ENCODE measurements around the gene STON2. TPM values are rescaled to one million over a fixed set of nuclear protein-coding genes. Genes with fewer than 3 reads are reported as not detected.

Gene STON2
- total RNA-seq, 1 donor from 2014 or later = 47.4 TPM

GRCh38 chr14:81330619-81331122 lies 69.5 kb downstream of the STON2 start:
- TF ChIP-seq CTCF (IDR thresholded peaks at IDR 0.05; ENCODE audit: insufficient read depth, low read length, severe bottlenecking) = no peak
- DNase-seq (ENCODE audit: low read depth) = peak; percentile 100
- no peak overlapping the region for H3K4me3 ChIP-seq (ENCODE audit: low read depth, low read length)
- no peaks in the 10 kb centered on the region for H3K36me3 ChIP-seq (ENCODE audit: control insufficient read depth, insufficient read depth, low read length)
- FAIRE-seq = peak; percentile 52
- no peaks in the 10 kb centered on the region for H3K27me3 ChIP-seq (ENCODE audit: control insufficient read depth, insufficient read depth, low read length)

GRCh38 chr14:81329640-81330381 lies 70.3 kb downstream of the STON2 start:
- FAIRE-seq = peak; percentile 99
- peak; percentile 100 for DNase-seq (ENCODE audit: low read depth)
- Histone ChIP-seq H3K4me3 (ENCODE audit: low read depth, low read length) (no peak overlapping the region), H3K27me3 (ENCODE audit: control insufficient read depth, insufficient read depth, low read length) (no peaks in the 10 kb centered on the region), H3K36me3 (ENCODE audit: control insufficient read depth, insufficient read depth, low read length) (no peaks in the 10 kb centered on the region)
- no peak for TF ChIP-seq CTCF (IDR thresholded peaks at IDR 0.05; ENCODE audit: insufficient read depth, low read length, severe bottlenecking)

- H3K4me3 ChIP-seq (ENCODE audit: low read depth, low read length) = no peak overlapping the region
- FAIRE-seq = no peak
- H3K27me3 ChIP-seq (ENCODE audit: control insufficient read depth, insufficient read depth, low read length) = no peaks in the 10 kb centered on the region
- H3K36me3 ChIP-seq (ENCODE audit: control insufficient read depth, insufficient read depth, low read length) = no peaks in the 10 kb centered on the region
- TF ChIP-seq CTCF (IDR thresholded peaks at IDR 0.05; ENCODE audit: insufficient read depth, low read length, severe bottlenecking) = no peak
- DNase-seq (ENCODE audit: low read depth) = peak; percentile 91
These were observed 73.7 kb downstream of the STON2 start for GRCh38 chr14:81326451-81326850.

- Histone ChIP-seq H3K36me3 (ENCODE audit: control insufficient read depth, insufficient read depth, low read length) (peaks cover 4% of the 10 kb centered on the region), H3K4me3 (ENCODE audit: low read depth, low read length) (peak overlapping the region; percentile 84), H3K27me3 (ENCODE audit: control insufficient read depth, insufficient read depth, low read length) (no peaks in the 10 kb centered on the region)
- FAIRE-seq = peak; percentile 96
- TF ChIP-seq CTCF (IDR thresholded peaks at IDR 0.05; ENCODE audit: insufficient read depth, low read length, severe bottlenecking) = no peak
- DNase-seq (ENCODE audit: low read depth) = peak; percentile 93
These were observed 76.1 kb downstream of the STON2 start for GRCh38 chr14:81324011-81324410.

- FAIRE-seq (no peak), DNase-seq (ENCODE audit: low read depth) (no peak)
- H3K4me3 ChIP-seq (ENCODE audit: low read depth, low read length) = peak overlapping the region; percentile 84
- peaks cover 9% of the 10 kb centered on the region for H3K36me3 ChIP-seq (ENCODE audit: control insufficient read depth, insufficient read depth, low read length)
- no peak for TF ChIP-seq CTCF (IDR thresholded peaks at IDR 0.05; ENCODE audit: insufficient read depth, low read length, severe bottlenecking)
- H3K27me3 ChIP-seq (ENCODE audit: control insufficient read depth, insufficient read depth, low read length) = no peaks in the 10 kb centered on the region
These were observed 77.0 kb downstream of the STON2 start for GRCh38 chr14:81323093-81323492.

All from bronchial epithelial cell (primary cell).